Gastrocnemius medialis (tissue), 4 donors: ENCODE results near the gene PAH. TPM values are rescaled to one million over a fixed set of nuclear protein-coding genes. Genes with fewer than 3 reads are reported as not detected.

Experiments used
- ATAC-seq, 2 donors: fragments of 150-250 bp; one replicate each; pipeline ENCODE4 v1.9.1; 2016
- DNase-seq, 2 donors: peaks; one replicate each; pipeline ENCODE4 v3.0.0-alpha.2; 2019
- H3K27ac ChIP-seq, 4 donors: fragments of 200-600 bp; sonication (generic); 1 replicate in 1 of 4; 2 replicates in 3 of 4; pipeline ENCODE4 v1.5.1; 2016 to 2018; ENCODE audit warnings: mild to moderate bottlenecking in 2 of 4, moderate library complexity in 1 of 4
- H3K27me3 ChIP-seq, 3 donors: fragments of 200-600 bp; sonication (generic) in 2 of 3; 1 replicate in 1 of 3; 2 replicates in 2 of 3; pipeline versions ENCODE4 v1.5.1 to v1.6.0; 2016 to 2019; ENCODE audit warnings: mild to moderate bottlenecking in 1 of 3, moderate library complexity in 1 of 3
- H3K36me3 ChIP-seq, 2 donors: fragments of 200-600 bp; sonication (generic) in 1 of 2; one replicate each; pipeline ENCODE4 v1.5.1; 2017 to 2018
- H3K4me1 ChIP-seq, 2 donors: fragments of 200-600 bp; sonication (generic) in 1 of 2; one replicate each; pipeline ENCODE4 v1.5.1; 2016 to 2017; ENCODE audit warnings: mild to moderate bottlenecking in 2 of 2
- H3K4me3 ChIP-seq, 4 donors: fragments of 200-600 bp; sonication (generic) in 3 of 4; 1 replicate in 1 of 4; 2 replicates in 3 of 4; pipeline ENCODE4 v1.5.1; 2016 to 2019; ENCODE audit warnings: mild to moderate bottlenecking in 2 of 4
- H3K9me3 ChIP-seq, 3 donors: fragments of 200-600 bp; sonication (generic) in 2 of 3; 1 replicate in 1 of 3; 2 replicates in 2 of 3; pipeline ENCODE4 v1.5.1; 2016 to 2019
- CTCF ChIP-seq, 5 experiments: fragments of 450-650 bp in 3 of 5; fragments of 200-600 bp in 2 of 5; sonication (generic) in 2 of 5; IDR thresholded peaks in 4 of 5; conservative IDR thresholded peaks in 1 of 5; 1 replicate in 4 of 5; 2 replicates in 1 of 5; pipeline ENCODE4 v1.5.1; 2016 to 2019; ENCODE audit warnings: antibody characterized with exemption in 5 of 5, mild to moderate bottlenecking in 3 of 5, moderate library complexity in 3 of 5
- POLR2A ChIP-seq, 2 donors: fragments of 450-650 bp; IDR thresholded peaks; one replicate each; pipeline ENCODE4 v1.6.1; 2017; ENCODE audit warnings: antibody characterized with exemption in 2 of 2, mild to moderate bottlenecking in 2 of 2, moderate library complexity in 2 of 2
- in situ Hi-C, 4 donors: fragments of 200-750 bp; cut with MboI; loops; one replicate each; pipeline versions ENCODE4 v1.15.0 to v1.8.0; 2017; ENCODE audit warnings: low sequenced_read_pairs in 4 of 4
- intact Hi-C: fragments of 100-400 bp; cut with DNase I; formaldehyde crosslinking; loops from one replicate; pipeline ENCODE4 v1.15.1; 2023; ENCODE audit warnings: low total_unique reads
- total RNA-seq, 4 donors: library from RNA; depleted of rRNA; stranded (reverse); fragments of >200 nt; gene quantifications; one replicate each; pipeline versions ENCODE4 v1.1.0 to v1.2.3, GENCODE V29; 2016

Gene PAH
- total RNA-seq, 4 donors from 2014 or later: 1.2 to 3.6 TPM; not detected in 2

- Histone ChIP-seq H3K9me3 (no peaks in the 10 kb centered on the region), H3K36me3 (no peaks in the 10 kb centered on the region), H3K27me3 (no peaks in the 10 kb centered on the region), H3K4me1 (no peaks in the 10 kb centered on the region), H3K4me3 (no peak overlapping the region), H3K27ac (no peak overlapping the region)
- ATAC-seq: no peak
- DNase-seq: no peak
- in situ Hi-C loops: no loop called here
- TF ChIP-seq POLR2A (IDR thresholded peaks at IDR 0.05): no peak
- no peak for TF ChIP-seq CTCF (IDR thresholded peaks at IDR 0.05 in 4 of 5, conservative IDR thresholded peaks at IDR 0.05 in 1 of 5)
- intact Hi-C loops: no loop called here
Observed at GRCh38 chr12:102876883-102877282, 40.2 kb downstream of the PAH start.

GRCh38 chr12:102874819-102875218 is 42.2 kb downstream of the PAH start:
- peak; percentile 3 to 22 for DNase-seq
- intact Hi-C loops (no loop called here), in situ Hi-C loops (no loop called here)
- H3K9me3 ChIP-seq: no peaks in the 10 kb centered on the region
- TF ChIP-seq CTCF (IDR thresholded peaks at IDR 0.05 in 4 of 5, conservative IDR thresholded peaks at IDR 0.05 in 1 of 5) (no peak), POLR2A (IDR thresholded peaks at IDR 0.05) (no peak)
- no peak overlapping the region for H3K4me3 ChIP-seq
- ATAC-seq: peak in 1 of 2 donors; percentile 26
- no peaks in the 10 kb centered on the region for H3K27me3 ChIP-seq
- no peaks in the 10 kb centered on the region for H3K36me3 ChIP-seq
- no peak overlapping the region for H3K27ac ChIP-seq
- no peaks in the 10 kb centered on the region for H3K4me1 ChIP-seq

- in situ Hi-C loops: no loop called here
- H3K36me3 ChIP-seq: no peaks in the 10 kb centered on the region
- TF ChIP-seq POLR2A (IDR thresholded peaks at IDR 0.05) (no peak), CTCF (IDR thresholded peaks at IDR 0.05 in 4 of 5, conservative IDR thresholded peaks at IDR 0.05 in 1 of 5) (no peak)
Observed at GRCh38 chr12:102873077-102873476, 44.0 kb downstream of the PAH start.

GRCh38 chr12:102871014-102871413 is 46.0 kb downstream of the PAH start:
- Histone ChIP-seq H3K36me3 (no peaks in the 10 kb centered on the region), H3K27me3 (no peaks in the 10 kb centered on the region), H3K27ac (no peak overlapping the region), H3K4me3 (no peak overlapping the region), H3K9me3 (no peaks in the 10 kb centered on the region), H3K4me1 (no peaks in the 10 kb centered on the region)
- no peak for ATAC-seq
- intact Hi-C loops (no loop called here), in situ Hi-C loops (no loop called here)
- no peak for DNase-seq
- TF ChIP-seq CTCF (IDR thresholded peaks at IDR 0.05 in 4 of 5, conservative IDR thresholded peaks at IDR 0.05 in 1 of 5) (no peak), POLR2A (IDR thresholded peaks at IDR 0.05) (no peak)

More at GRCh38 chr12:102873077-102873476, 44.0 kb downstream of the PAH start:
- no peaks in the 10 kb centered on the region for H3K27me3 ChIP-seq
- no peak for ATAC-seq
- H3K4me3 ChIP-seq: no peak overlapping the region
- intact Hi-C loops: no loop called here
- no peak for DNase-seq
- H3K9me3 ChIP-seq: no peaks in the 10 kb centered on the region
- no peaks in the 10 kb centered on the region for H3K4me1 ChIP-seq
- no peak overlapping the region for H3K27ac ChIP-seq

GRCh38 chr12:102869571-102869970 is 47.5 kb downstream of the PAH start:
- intact Hi-C loops (no loop called here), in situ Hi-C loops (no loop called here)
- no peak for ATAC-seq
- no peak overlapping the region for H3K27ac ChIP-seq
- no peak for DNase-seq
- H3K4me3 ChIP-seq: no peak overlapping the region
- H3K36me3 ChIP-seq: no peaks in the 10 kb centered on the region
- H3K4me1 ChIP-seq: no peaks in the 10 kb centered on the region
- H3K27me3 ChIP-seq: no peaks in the 10 kb centered on the region
- TF ChIP-seq CTCF (IDR thresholded peaks at IDR 0.05 in 4 of 5, conservative IDR thresholded peaks at IDR 0.05 in 1 of 5): no peak
- H3K9me3 ChIP-seq: no peaks in the 10 kb centered on the region
